ENCODE results near the gene PLS3.

PLS3 gene

GRCh38 chrX:115602729-115603389 is 41.9 kb downstream of the PLS3 start:
- TF ChIP-seq CTCF (conservative IDR thresholded peaks at IDR 0.05; ENCODE audit: low read depth, low read length): no peak
- H3K4me3 ChIP-seq (ENCODE audit: low read depth, low read length): no peak overlapping the region
- peak; percentile 57 for DNase-seq (ENCODE audit: low read depth)

GRCh38 chrX:115603534-115604074 is 42.6 kb downstream of the PLS3 start:
- TF ChIP-seq CTCF (conservative IDR thresholded peaks at IDR 0.05; ENCODE audit: low read depth, low read length): no peak
- DNase-seq (ENCODE audit: low read depth): no peak
- H3K4me3 ChIP-seq (ENCODE audit: low read depth, low read length): no peak overlapping the region

- TF ChIP-seq CTCF (conservative IDR thresholded peaks at IDR 0.05; ENCODE audit: low read depth, low read length): no peak
- H3K4me3 ChIP-seq (ENCODE audit: low read depth, low read length): no peak overlapping the region
- no peak for DNase-seq (ENCODE audit: low read depth)
Observed at GRCh38 chrX:115606861-115607260, 45.9 kb downstream of the PLS3 start.

GRCh38 chrX:115609621-115610020 is 48.6 kb downstream of the PLS3 start:
- no peak for TF ChIP-seq CTCF (conservative IDR thresholded peaks at IDR 0.05; ENCODE audit: low read depth, low read length)
- H3K4me3 ChIP-seq (ENCODE audit: low read depth, low read length): no peak overlapping the region

GRCh38 chrX:115616943-115617563 is 56.1 kb downstream of the PLS3 start:
- peak; percentile 89 for DNase-seq (ENCODE audit: low read depth)
- no peak overlapping the region for H3K4me3 ChIP-seq (ENCODE audit: low read depth, low read length)
- TF ChIP-seq CTCF (conservative IDR thresholded peaks at IDR 0.05; ENCODE audit: low read depth, low read length): no peak

More at GRCh38 chrX:115609621-115610020, 48.6 kb downstream of the PLS3 start:
- DNase-seq (ENCODE audit: low read depth): peak; percentile 29

- no peak overlapping the region for H3K4me3 ChIP-seq (ENCODE audit: low read depth, low read length)
- no peak for DNase-seq (ENCODE audit: low read depth)
- TF ChIP-seq CTCF (conservative IDR thresholded peaks at IDR 0.05; ENCODE audit: low read depth, low read length): no peak
Observed at GRCh38 chrX:115622534-115622933, 61.6 kb downstream of the PLS3 start.
